ENCODE measurements around the gene LRWD1. TPM values are rescaled to one million over a fixed set of nuclear protein-coding genes. Genes with fewer than 3 reads are reported as not detected.

The LRWD1 gene
- total and polyA plus RNA-seq, 2 donors (not counting 1 experiment from before 2014, with no cell fraction given): 58.2 to 83.7 TPM

DNA sequence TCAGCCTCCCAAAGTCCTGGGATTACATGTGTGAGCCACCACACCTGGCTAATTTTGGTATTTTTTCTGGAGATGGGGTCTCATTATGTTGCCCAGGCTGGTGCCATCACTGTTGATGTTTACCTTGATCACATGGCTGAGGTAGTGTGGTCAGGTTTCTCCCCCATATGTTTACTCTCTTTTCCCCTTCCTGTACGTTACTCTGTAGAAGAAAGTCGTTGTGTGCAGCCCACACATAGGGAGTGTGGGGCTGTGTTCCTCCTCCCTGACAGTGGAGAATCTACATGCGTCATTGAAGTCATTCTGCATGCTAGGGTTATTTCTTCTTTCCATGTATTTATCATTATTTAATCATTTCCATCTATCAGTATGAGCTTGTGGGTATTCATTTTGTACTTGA lies 47.7 kb upstream of the LRWD1 start:
- no CpG with 5 or more reads among the region's 3 CpGs for WGBS (ENCODE audit: insufficient coverage)
- H3K79me2 ChIP-seq (ENCODE audit: control insufficient read depth, insufficient read depth, low read length): peaks cover 68% of the 10 kb centered on the region

DNA sequence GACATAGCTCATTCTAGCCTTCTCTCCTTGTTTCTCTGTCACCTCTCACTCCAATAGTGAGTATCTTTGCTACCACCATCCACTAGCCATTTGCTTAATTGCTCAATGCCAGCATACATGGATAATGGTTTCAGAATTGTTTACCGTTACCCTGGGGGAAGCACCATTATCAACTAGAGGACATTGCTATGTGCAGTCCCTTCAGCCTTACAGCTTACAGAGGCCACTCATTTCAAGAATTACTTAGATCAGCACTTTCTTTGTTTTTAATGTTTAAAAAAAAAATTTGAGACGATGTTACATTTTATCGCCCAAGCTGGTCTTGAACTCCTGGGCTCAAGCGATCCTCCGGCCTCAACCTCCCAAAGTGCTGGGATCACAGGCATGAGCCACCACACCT lies 46.2 kb upstream of the LRWD1 start:
- Mint-ChIP-seq H3K4me1 (peaks cover 78% of the 10 kb centered on the region), H3K27ac (peak overlapping the region; percentile 94), H3K9me3 (ENCODE audit: insufficient read depth) (no peaks in the 10 kb centered on the region), H3K4me3 (peak overlapping the region; percentile 76), H3K27me3 (no peaks in the 10 kb centered on the region)
- Histone ChIP-seq H4K20me1 (ENCODE audit: control insufficient read depth, insufficient read depth, low read length, poor library complexity, severe bottlenecking) (no peaks in the 10 kb centered on the region), H3K4me2 (replicated peaks; ENCODE audit: low read depth, low read length, poor library complexity, severe bottlenecking) (peak overlapping the region; percentile 29), H3K79me2 (ENCODE audit: control insufficient read depth, insufficient read depth, low read length) (peaks cover 65% of the 10 kb centered on the region), H3K9me3 (ENCODE audit: control extremely low read depth in 1 of 3, control insufficient read depth in 2 of 3, insufficient read depth in 1 of 3, low read length in 2 of 3) (peaks cover 0 to 7% (median 0%) of the 10 kb centered on the region in 3 donors), H3K27ac (ENCODE audit: low read length in 2 of 2) (peak overlapping the region; percentile 36 to 100), H2AFZ (ENCODE audit: insufficient read depth, low read depth, low read length, poor library complexity, severe bottlenecking) (no peak overlapping the region), H3K27me3 (replicated peaks in 1 of 4; ENCODE audit: control extremely low read depth in 1 of 4, control insufficient read depth in 3 of 4, insufficient read depth in 4 of 4, low read length in 3 of 4) (no peaks in the 10 kb centered on the region), H3K4me1 (ENCODE audit: control insufficient read depth in 2 of 2, insufficient read depth in 2 of 2, low read length in 2 of 2) (peaks cover 91 to 97% of the 10 kb centered on the region in 2 donors), H3K4me3 (ENCODE audit: control extremely low read depth in 1 of 5, extremely low read depth in 1 of 5, insufficient read depth in 1 of 5, low read depth in 2 of 5, low read length in 4 of 5) (no peak overlapping the region), H3K36me3 (replicated peaks in 1 of 2; ENCODE audit: control extremely low read depth in 1 of 2, control insufficient read depth in 1 of 2, extremely low read depth in 1 of 2, insufficient read depth in 2 of 2, low read length in 1 of 2) (peaks cover 0 to 26% of the 10 kb centered on the region in 2 experiments), H3K9ac (ENCODE audit: low read length) (no peak overlapping the region)
- intact Hi-C loops (cut with micrococcal nuclease): no loop called here
- no peak for TF ChIP-seq EZH2 (IDR thresholded peaks at IDR 0.05; ENCODE audit: borderline replicate concordance, insufficient read depth, low read depth, low read length, poor library complexity, severe bottlenecking)
- TF ChIP-seq, protein P1, sequence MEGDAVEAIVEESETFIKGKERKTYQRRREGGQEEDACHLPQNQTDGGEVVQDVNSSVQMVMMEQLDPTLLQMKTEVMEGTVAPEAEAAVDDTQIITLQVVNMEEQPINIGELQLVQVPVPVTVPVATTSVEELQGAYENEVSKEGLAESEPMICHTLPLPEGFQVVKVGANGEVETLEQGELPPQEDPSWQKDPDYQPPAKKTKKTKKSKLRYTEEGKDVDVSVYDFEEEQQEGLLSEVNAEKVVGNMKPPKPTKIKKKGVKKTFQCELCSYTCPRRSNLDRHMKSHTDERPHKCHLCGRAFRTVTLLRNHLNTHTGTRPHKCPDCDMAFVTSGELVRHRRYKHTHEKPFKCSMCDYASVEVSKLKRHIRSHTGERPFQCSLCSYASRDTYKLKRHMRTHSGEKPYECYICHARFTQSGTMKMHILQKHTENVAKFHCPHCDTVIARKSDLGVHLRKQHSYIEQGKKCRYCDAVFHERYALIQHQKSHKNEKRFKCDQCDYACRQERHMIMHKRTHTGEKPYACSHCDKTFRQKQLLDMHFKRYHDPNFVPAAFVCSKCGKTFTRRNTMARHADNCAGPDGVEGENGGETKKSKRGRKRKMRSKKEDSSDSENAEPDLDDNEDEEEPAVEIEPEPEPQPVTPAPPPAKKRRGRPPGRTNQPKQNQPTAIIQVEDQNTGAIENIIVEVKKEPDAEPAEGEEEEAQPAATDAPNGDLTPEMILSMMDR (IDR thresholded peaks at IDR 0.05): no peak
- ATAC-seq (ENCODE audit: low read depth) (no peak), DNase-seq (no peak)
- CTCF ChIA-PET: interaction anchor here (23.0 to 46.3 kb wide), 2 partner anchors 8 to 18 kb away, joined by 1182 read pairs; partner anchors contain the start of gene ORAI2
- WGBS (ENCODE audit: insufficient coverage): 80% methylated on average over 4 of the region's 5 CpGs
- POLR2A ChIA-PET: interaction anchor here (7.7 to 12.7 kb wide), 2 partner anchors 11 to 22 kb away, joined by 80 to 223 read pairs; partner anchors contain the start of gene ORAI2

More for the DNA sequence above, 47.7 kb upstream of the LRWD1 start:
- peak overlapping the region in 1 of 5 experiments; percentile 1 for H3K4me3 ChIP-seq (ENCODE audit: control extremely low read depth in 1 of 5, extremely low read depth in 1 of 5, insufficient read depth in 1 of 5, low read depth in 2 of 5, low read length in 4 of 5)
- H3K27ac ChIP-seq (ENCODE audit: low read length in 2 of 2): peak overlapping the region; percentile 70 to 100
- peak overlapping the region; percentile 10 for H3K9ac ChIP-seq (ENCODE audit: low read length)
- no peak for ATAC-seq (ENCODE audit: low read depth)
- H3K27me3 ChIP-seq (replicated peaks in 1 of 4; ENCODE audit: control extremely low read depth in 1 of 4, control insufficient read depth in 3 of 4, insufficient read depth in 4 of 4, low read length in 3 of 4): no peaks in the 10 kb centered on the region
- Mint-ChIP-seq H3K4me1 (peaks cover 80% of the 10 kb centered on the region), H3K4me3 (peak overlapping the region; percentile 86), H3K27me3 (no peaks in the 10 kb centered on the region), H3K27ac (peak overlapping the region; percentile 95), H3K9me3 (ENCODE audit: insufficient read depth) (no peaks in the 10 kb centered on the region)
- peaks cover 83 to 94% of the 10 kb centered on the region in 2 donors for H3K4me1 ChIP-seq (ENCODE audit: control insufficient read depth in 2 of 2, insufficient read depth in 2 of 2, low read length in 2 of 2)
- DNase-seq: peak; percentile 51
- peak overlapping the region; percentile 48 for H3K4me2 ChIP-seq (replicated peaks; ENCODE audit: low read depth, low read length, poor library complexity, severe bottlenecking)
- no peak for TF ChIP-seq EZH2 (IDR thresholded peaks at IDR 0.05; ENCODE audit: borderline replicate concordance, insufficient read depth, low read depth, low read length, poor library complexity, severe bottlenecking)
- TF ChIP-seq, protein P1 (IDR thresholded peaks at IDR 0.05): no peak
- H4K20me1 ChIP-seq (ENCODE audit: control insufficient read depth, insufficient read depth, low read length, poor library complexity, severe bottlenecking): no peaks in the 10 kb centered on the region
- H2AFZ ChIP-seq (ENCODE audit: insufficient read depth, low read depth, low read length, poor library complexity, severe bottlenecking): no peak overlapping the region
- POLR2A ChIA-PET: interaction anchor here (0.6 to 12.7 kb wide), 4 partner anchors 13 to 32 kb away, joined by 6 to 223 read pairs (median 46); partner anchors contain the start of gene ORAI2
- intact Hi-C loops (cut with micrococcal nuclease): loop anchor here (1.0 kb wide), 1 partner anchor 9 kb away; no protein-coding TSS in a partner anchor
- peaks cover 0 to 7% (median 0%) of the 10 kb centered on the region in 3 donors for H3K9me3 ChIP-seq (ENCODE audit: control extremely low read depth in 1 of 3, control insufficient read depth in 2 of 3, insufficient read depth in 1 of 3, low read length in 2 of 3)
- CTCF ChIA-PET: interaction anchor here (0.8 to 46.3 kb wide), 3 partner anchors 6 to 47 kb away, joined by 3 to 1182 read pairs (median 1182); partner anchors contain the start of genes ALKBH4 and ORAI2
- H3K36me3 ChIP-seq (replicated peaks in 1 of 2; ENCODE audit: control extremely low read depth in 1 of 2, control insufficient read depth in 1 of 2, extremely low read depth in 1 of 2, insufficient read depth in 2 of 2, low read length in 1 of 2): peaks cover 0 to 39% of the 10 kb centered on the region in 2 experiments

Measured in B cell (primary cell).